Liver (tissue), 9 donors: Measurements from ENCODE around the gene FNDC10. TPM values are rescaled to one million over a fixed set of nuclear protein-coding genes. Genes with fewer than 3 reads are reported as not detected.

Experiments
- DNase-seq: peaks from one replicate; pipeline ENCODE4 v3.0.0-alpha.2; 2017; ENCODE audit warnings: low spot score
- H3K27ac ChIP-seq, 2 donors: one replicate each; pipeline ENCODE4 v1.7.0; 2013; ENCODE audit warnings: inconsistent platforms in 2 of 2, low read length in 2 of 2, control low read depth in 1 of 2, low read depth in 1 of 2, mild to moderate bottlenecking in 1 of 2
- H3K27me3 ChIP-seq, 4 donors: one replicate each; pipeline versions ENCODE4 v1.6.1 to v1.7.0; 2013; ENCODE audit warnings: low read length in 3 of 4, inconsistent platforms in 1 of 4, mild to moderate bottlenecking in 1 of 4, moderate library complexity in 1 of 4; ENCODE audit not compliant: control insufficient read depth in 4 of 4, insufficient read depth in 4 of 4
- H3K36me3 ChIP-seq, 4 donors: one replicate each; pipeline versions ENCODE4 v1.6.1 to v1.7.0; 2013; ENCODE audit warnings: low read length in 3 of 4, mild to moderate bottlenecking in 3 of 4, low read depth in 1 of 4, moderate library complexity in 1 of 4; ENCODE audit not compliant: control insufficient read depth in 4 of 4, insufficient read depth in 3 of 4
- H3K4me1 ChIP-seq, 4 donors: one replicate each; pipeline versions ENCODE4 v1.6.1 to v1.7.0; 2013; ENCODE audit warnings: low read length in 3 of 4, mild to moderate bottlenecking in 3 of 4, moderate library complexity in 1 of 4; ENCODE audit not compliant: control insufficient read depth in 4 of 4, insufficient read depth in 4 of 4
- H3K4me3 ChIP-seq, 3 donors: one replicate each; pipeline versions ENCODE4 v1.6.1 to v1.7.0; 2013; ENCODE audit warnings: low read length in 3 of 3, control low read depth in 1 of 3, low read depth in 1 of 3, mild to moderate bottlenecking in 1 of 3
- H3K9ac ChIP-seq, 2 donors: one replicate each; pipeline ENCODE4 v1.7.0; 2013; ENCODE audit warnings: low read length in 2 of 2, mild to moderate bottlenecking in 2 of 2, moderate library complexity in 2 of 2, control low read depth in 1 of 2, low read depth in 1 of 2
- H3K9me3 ChIP-seq, 4 donors: one replicate each; pipeline versions ENCODE4 v1.6.1 to v1.7.0; 2013; ENCODE audit warnings: low read length in 3 of 4; ENCODE audit not compliant: control insufficient read depth in 4 of 4
- EGR1 ChIP-seq, 2 donors: IDR thresholded peaks; 2 replicates each; pipeline ENCODE4 v1.6.1; 2016 to 2018; ENCODE audit warnings: antibody characterized with exemption in 2 of 2, low read depth in 2 of 2
- FOXA1 ChIP-seq: IDR thresholded peaks from 2 replicates; pipeline ENCODE4 v1.6.1; 2016; ENCODE audit warnings: antibody characterized with exemption
- FOXA2 ChIP-seq: IDR thresholded peaks from 2 replicates; pipeline ENCODE4 v1.6.1; 2016; ENCODE audit warnings: antibody characterized with exemption
- HNF4A ChIP-seq, 2 donors: conservative IDR thresholded peaks; 2 replicates each; pipeline ENCODE4 v1.6.1; 2016; ENCODE audit warnings: antibody characterized with exemption in 2 of 2, mild to moderate bottlenecking in 2 of 2
- HNF4G ChIP-seq: IDR thresholded peaks from 2 replicates; pipeline ENCODE4 v1.6.1; 2016; ENCODE audit warnings: antibody characterized with exemption
- JUND ChIP-seq, 2 donors: IDR thresholded peaks; 2 replicates each; pipeline ENCODE4 v1.6.1; 2016; ENCODE audit warnings: antibody characterized with exemption in 2 of 2
- NR2F2 ChIP-seq: IDR thresholded peaks from 2 replicates; pipeline ENCODE4 v1.6.1; 2016; ENCODE audit warnings: antibody characterized with exemption
- RAD21 ChIP-seq, 2 donors: IDR thresholded peaks; 2 replicates each; pipeline ENCODE4 v1.6.1; 2016; ENCODE audit warnings: antibody characterized with exemption in 2 of 2, mild to moderate bottlenecking in 2 of 2
- RXRA ChIP-seq, 2 donors: IDR thresholded peaks; 2 replicates each; pipeline ENCODE4 v1.6.1; 2017 to 2018; ENCODE audit warnings: antibody characterized with exemption in 2 of 2, mild to moderate bottlenecking in 1 of 2
- SP1 ChIP-seq: IDR thresholded peaks from 2 replicates; pipeline ENCODE4 v1.6.1; 2018; ENCODE audit warnings: antibody characterized with exemption, mild to moderate bottlenecking
- TAF1 ChIP-seq: conservative IDR thresholded peaks from 2 replicates; pipeline ENCODE4 v1.6.1; 2016; ENCODE audit warnings: antibody characterized with exemption, mild to moderate bottlenecking
- YY1 ChIP-seq: IDR thresholded peaks from 2 replicates; pipeline ENCODE4 v1.6.1; 2016; ENCODE audit warnings: antibody characterized with exemption, mild to moderate bottlenecking
- WGBS: extraction: QIAGEN DNeasy Blood & Tissue Kit; methylation state at CpG from one replicate; pipeline ENCODE4 v1.1.7; 2013; 5-methylcytosine and 5-hydroxymethylcytosine counted together
- polyA plus RNA-seq, 2 donors: library from polyadenylated mRNA; stranded (reverse) in 1 of 2; unstranded in 1 of 2; fragments of 200-250 nt in 1 of 2; fragments of >200 nt in 1 of 2; fragmentation: Nextera tagmentation in 1 of 2; extraction: Ambion mirVana in 1 of 2; gene quantifications; one replicate each; pipeline versions ENCODE4 v1.2.1 to v1.2.3, GENCODE V29; 2013 to 2015
- total RNA-seq, 2 donors: library from RNA; depleted of rRNA; stranded (reverse); fragments of >200 nt; gene quantifications; one replicate each; pipeline ENCODE4 v1.2.3, GENCODE V29; 2014
- TF ChIP-seq, protein P1 (sequence below): IDR thresholded peaks from 2 replicates; pipeline ENCODE4 v1.6.1; 2016; ENCODE audit warnings: antibody characterized with exemption, mild to moderate bottlenecking
- TF ChIP-seq, protein P2 (sequence below): fragments of 150-350 bp; IDR thresholded peaks from 2 replicates; pipeline ENCODE4 v1.5.1; 2017; ENCODE audit warnings: improper control_type of control experiment, low read depth, low read length; ENCODE audit not compliant: missing input control
- TF ChIP-seq, protein P3 (sequence below): IDR thresholded peaks from 2 replicates; pipeline ENCODE4 v1.6.1; 2016; ENCODE audit warnings: antibody characterized with exemption
- TF ChIP-seq, protein P4 (sequence below): IDR thresholded peaks from 2 replicates; pipeline ENCODE4 v1.6.1; 2016; ENCODE audit warnings: antibody characterized with exemption
- donor health status: healthy.
- donor health status: healthy.
- donor health status: healthy.
- donor health status: healthy.
- donor health status: healthy.

FNDC10 gene
- total and polyA plus RNA-seq, 4 donors: 0.08 to 0.58 (median 0.25) TPM

DNA sequence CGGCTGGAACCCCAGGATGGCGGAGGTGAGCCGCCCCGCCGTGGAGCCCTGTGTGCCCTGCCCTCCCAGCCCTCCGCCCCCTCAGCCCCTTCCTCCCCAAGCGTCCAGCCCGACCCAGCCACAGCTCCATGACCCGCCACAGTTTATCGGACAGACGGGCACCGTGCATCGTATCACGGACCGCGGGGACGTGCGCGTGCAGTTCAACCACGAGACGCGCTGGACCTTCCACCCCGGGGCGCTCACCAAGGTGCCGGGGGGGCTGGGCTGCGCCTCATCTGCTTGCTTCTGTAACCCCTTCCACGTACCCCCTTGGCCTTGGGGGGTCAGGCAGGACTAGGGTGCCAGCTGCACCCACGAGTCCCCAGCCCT, 25.5 kb upstream of the FNDC10 start:
- WGBS: 92% methylated on average over 28 of the region's 28 CpGs
- DNase-seq: no peak
- H3K4me1 ChIP-seq: peaks cover under 1 to 3% (median 2%) of the 10 kb centered on the region in 4 donors
- peaks cover 0 to 20% (median 5%) of the 10 kb centered on the region in 4 donors for H3K36me3 ChIP-seq
- no peak overlapping the region for H3K27ac ChIP-seq
- TF ChIP-seq SP1 (no peak), TAF1 (no peak), HNF4G (no peak), JUND (IDR thresholded peaks at IDR 0.05) (no peak), RAD21 (IDR thresholded peaks at IDR 0.05) (no peak), RXRA (IDR thresholded peaks at IDR 0.05) (no peak), HNF4A (conservative IDR thresholded peaks at IDR 0.05) (no peak), FOXA2 (no peak), NR2F2 (no peak), YY1 (no peak), FOXA1 (no peak), EGR1 (IDR thresholded peaks at IDR 0.05; ENCODE audit: low read depth in 2 of 2) (no peak)
- TF ChIP-seq, protein P1, sequence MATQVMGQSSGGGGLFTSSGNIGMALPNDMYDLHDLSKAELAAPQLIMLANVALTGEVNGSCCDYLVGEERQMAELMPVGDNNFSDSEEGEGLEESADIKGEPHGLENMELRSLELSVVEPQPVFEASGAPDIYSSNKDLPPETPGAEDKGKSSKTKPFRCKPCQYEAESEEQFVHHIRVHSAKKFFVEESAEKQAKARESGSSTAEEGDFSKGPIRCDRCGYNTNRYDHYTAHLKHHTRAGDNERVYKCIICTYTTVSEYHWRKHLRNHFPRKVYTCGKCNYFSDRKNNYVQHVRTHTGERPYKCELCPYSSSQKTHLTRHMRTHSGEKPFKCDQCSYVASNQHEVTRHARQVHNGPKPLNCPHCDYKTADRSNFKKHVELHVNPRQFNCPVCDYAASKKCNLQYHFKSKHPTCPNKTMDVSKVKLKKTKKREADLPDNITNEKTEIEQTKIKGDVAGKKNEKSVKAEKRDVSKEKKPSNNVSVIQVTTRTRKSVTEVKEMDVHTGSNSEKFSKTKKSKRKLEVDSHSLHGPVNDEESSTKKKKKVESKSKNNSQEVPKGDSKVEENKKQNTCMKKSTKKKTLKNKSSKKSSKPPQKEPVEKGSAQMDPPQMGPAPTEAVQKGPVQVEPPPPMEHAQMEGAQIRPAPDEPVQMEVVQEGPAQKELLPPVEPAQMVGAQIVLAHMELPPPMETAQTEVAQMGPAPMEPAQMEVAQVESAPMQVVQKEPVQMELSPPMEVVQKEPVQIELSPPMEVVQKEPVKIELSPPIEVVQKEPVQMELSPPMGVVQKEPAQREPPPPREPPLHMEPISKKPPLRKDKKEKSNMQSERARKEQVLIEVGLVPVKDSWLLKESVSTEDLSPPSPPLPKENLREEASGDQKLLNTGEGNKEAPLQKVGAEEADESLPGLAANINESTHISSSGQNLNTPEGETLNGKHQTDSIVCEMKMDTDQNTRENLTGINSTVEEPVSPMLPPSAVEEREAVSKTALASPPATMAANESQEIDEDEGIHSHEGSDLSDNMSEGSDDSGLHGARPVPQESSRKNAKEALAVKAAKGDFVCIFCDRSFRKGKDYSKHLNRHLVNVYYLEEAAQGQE: no peak
- TF ChIP-seq, protein P2, sequence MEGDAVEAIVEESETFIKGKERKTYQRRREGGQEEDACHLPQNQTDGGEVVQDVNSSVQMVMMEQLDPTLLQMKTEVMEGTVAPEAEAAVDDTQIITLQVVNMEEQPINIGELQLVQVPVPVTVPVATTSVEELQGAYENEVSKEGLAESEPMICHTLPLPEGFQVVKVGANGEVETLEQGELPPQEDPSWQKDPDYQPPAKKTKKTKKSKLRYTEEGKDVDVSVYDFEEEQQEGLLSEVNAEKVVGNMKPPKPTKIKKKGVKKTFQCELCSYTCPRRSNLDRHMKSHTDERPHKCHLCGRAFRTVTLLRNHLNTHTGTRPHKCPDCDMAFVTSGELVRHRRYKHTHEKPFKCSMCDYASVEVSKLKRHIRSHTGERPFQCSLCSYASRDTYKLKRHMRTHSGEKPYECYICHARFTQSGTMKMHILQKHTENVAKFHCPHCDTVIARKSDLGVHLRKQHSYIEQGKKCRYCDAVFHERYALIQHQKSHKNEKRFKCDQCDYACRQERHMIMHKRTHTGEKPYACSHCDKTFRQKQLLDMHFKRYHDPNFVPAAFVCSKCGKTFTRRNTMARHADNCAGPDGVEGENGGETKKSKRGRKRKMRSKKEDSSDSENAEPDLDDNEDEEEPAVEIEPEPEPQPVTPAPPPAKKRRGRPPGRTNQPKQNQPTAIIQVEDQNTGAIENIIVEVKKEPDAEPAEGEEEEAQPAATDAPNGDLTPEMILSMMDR: no peak
- TF ChIP-seq, protein P3, sequence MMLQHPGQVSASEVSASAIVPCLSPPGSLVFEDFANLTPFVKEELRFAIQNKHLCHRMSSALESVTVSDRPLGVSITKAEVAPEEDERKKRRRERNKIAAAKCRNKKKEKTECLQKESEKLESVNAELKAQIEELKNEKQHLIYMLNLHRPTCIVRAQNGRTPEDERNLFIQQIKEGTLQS: no peak
- TF ChIP-seq, protein P4, sequence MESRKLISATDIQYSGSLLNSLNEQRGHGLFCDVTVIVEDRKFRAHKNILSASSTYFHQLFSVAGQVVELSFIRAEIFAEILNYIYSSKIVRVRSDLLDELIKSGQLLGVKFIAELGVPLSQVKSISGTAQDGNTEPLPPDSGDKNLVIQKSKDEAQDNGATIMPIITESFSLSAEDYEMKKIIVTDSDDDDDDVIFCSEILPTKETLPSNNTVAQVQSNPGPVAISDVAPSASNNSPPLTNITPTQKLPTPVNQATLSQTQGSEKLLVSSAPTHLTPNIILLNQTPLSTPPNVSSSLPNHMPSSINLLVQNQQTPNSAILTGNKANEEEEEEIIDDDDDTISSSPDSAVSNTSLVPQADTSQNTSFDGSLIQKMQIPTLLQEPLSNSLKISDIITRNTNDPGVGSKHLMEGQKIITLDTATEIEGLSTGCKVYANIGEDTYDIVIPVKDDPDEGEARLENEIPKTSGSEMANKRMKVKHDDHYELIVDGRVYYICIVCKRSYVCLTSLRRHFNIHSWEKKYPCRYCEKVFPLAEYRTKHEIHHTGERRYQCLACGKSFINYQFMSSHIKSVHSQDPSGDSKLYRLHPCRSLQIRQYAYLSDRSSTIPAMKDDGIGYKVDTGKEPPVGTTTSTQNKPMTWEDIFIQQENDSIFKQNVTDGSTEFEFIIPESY: no peak
- H3K9me3 ChIP-seq: no peaks in the 10 kb centered on the region
- no peaks in the 10 kb centered on the region for H3K27me3 ChIP-seq
- no peak overlapping the region for H3K9ac ChIP-seq
- no peak overlapping the region for H3K4me3 ChIP-seq
